ENCODE results near the gene SHISAL1.

Gene SHISAL1

DNA sequence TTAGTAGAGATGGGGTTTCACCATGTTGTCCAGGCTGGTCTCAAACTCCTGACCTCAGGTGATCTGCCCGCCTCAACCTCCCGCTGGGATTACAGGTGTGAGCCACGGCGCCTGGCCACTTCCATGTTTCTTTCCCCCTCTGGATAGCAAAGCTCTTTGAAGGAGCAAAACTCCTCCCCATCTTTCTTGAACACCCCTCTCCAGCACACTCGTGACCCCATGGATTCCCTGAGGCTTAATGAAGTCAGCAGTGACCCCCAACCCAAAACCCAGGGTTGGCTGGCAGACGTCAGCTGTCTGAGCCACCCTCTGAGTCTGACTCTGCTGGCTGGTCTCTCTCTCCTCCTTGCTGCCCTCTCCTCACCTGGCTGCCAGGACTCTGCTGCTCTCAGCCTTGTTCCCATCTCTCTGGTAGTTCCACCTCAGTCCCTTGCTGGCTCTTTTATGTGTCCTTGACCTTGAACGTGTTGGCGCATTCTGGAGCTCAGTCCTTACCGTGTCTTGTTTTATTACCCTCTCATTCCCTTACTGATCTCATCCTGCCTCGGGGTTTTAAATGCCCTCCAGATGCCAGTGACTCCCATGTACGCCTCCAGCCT, 87.6 kb downstream of the SHISAL1 start:
- DNase-seq: no peak

DNA sequence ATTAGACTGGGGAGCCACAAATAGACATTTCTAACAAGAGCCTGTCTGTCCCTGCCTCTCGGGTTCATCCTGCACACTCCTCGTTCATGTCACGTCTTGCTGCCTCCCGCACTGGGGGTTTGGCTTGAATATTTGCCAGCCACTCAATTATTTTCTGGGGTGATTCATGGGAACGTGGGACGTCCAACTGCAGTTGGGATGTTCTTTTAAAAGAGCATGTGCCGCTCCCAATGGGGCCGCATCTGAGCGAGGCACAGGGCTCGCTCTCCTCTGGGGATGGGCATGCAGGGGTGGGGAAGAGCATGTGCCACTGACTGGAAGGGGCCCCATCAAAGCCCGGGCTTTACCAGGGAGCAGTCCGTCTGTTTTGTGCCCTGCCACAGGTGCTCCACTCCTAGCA, 88.6 kb downstream of the SHISAL1 start:
- DNase-seq: no peak

DNA sequence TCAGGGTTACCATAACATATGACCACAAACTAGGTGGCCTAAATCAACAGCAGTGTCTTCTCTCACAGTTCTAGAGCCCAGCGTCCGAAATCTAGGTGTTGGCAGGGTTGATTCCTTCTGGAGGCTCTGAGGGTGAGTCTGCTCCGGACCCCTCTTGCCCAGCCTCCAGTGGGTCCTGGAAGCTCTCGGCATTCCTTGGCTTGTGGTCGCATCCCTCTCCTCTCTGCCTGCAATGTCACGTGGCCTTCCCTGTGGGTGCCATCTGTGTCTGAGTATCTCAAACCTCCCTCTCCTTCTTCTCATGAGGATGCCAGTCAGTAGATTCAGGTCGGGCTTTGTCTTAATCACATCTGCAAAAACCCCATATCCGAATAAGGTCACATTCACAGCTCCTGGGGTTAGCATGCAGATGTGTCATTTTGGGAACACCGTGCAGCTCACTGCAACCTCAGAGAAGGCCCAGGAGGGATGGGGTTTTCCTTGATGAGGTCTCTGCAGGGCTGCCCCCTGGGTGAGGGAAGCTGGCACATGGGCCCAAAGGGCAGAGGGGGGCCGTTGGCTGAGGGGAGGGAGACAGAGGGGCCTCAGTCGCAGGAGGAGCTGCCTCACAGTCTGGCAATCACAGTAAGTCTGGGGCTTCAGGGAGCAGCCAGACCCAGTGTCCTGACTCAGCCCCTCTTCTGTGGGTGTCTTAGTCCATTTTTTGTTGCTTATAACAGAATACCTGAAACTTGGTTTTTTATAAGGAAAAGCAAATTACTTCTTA, 90.9 kb downstream of the SHISAL1 start:
- no peak for DNase-seq

DNA sequence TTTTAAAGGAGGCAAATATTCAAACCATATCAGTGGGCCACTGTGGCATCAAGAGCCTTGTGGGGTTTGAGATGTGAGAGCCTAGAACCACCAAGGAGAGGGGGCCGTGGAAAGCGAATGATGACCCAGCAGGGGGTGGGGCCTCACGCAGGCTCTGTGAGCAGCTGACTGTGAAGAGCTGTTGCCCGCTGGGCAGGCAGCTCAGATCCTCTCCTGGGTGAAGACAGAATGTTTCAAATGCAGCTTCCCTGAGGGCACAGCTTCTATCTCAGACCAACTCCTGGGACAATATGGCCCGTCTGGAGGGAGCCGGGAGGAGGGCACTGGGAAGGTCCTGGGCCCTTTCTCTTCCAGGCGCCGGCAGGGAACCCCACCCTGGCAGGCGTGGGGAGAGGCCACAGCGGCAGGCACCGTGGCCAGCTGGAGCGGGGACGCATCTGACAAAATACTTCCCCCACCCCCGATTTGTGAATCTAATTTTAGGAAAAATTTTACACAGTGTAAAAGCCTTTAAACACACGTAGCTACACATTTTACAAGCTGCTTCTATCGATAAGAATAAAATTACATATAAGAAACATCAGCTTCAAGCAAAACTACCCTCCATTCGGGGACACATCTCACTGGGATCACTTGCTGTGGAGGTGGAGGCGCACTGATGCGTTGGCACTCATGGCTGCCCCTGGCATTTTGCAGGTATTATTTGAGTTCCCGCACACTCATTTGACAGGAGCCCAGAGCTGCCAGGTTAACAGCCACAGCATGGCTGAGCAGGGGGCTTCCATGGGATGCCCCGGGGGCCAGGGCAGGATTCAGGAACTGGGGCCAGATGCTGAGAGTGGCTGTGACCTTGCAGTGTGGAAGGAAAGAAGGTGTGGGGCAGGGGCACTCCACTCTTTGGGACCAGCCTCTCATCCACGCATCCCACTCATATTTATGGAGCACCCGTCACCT, 91.7 kb downstream of the SHISAL1 start:
- no peak for DNase-seq

DNA sequence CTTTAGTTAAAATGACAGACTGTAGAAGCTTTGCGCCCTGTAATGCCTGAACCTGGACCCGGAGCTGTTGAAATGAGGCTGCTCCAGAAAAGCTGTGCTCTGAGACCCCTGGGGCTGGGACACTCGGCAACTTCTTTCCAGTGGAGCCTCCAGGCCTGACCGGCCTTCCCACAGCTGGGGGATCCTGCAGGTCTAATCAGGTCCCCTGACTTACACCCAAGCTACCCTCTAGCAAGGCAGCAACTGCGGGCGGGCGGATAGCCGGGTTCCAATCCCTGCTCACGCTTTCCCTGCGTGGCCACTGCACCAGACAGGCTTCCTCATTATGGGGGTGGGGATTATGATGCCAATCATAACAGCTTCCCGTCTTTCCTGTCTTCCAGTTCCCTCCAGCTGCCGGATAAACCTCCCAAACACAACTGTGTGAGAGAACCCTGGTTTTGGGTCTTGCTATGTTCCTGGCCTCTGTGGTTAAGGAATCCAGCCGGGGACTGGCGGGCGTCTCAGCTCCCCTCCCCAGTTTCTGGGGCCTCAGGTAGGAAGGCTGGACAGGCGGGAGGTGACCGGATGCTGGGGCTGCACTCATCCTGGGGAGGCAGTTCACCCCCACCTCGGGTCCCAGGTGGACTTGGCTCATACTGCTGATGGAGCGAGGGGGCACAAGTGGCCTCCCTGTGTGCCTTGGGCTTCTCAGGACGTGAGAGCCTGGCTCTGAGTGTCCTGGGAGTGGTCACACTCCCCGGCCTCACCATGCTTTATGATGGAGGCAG, 93.5 kb downstream of the SHISAL1 start:
- DNase-seq: no peak

DNA sequence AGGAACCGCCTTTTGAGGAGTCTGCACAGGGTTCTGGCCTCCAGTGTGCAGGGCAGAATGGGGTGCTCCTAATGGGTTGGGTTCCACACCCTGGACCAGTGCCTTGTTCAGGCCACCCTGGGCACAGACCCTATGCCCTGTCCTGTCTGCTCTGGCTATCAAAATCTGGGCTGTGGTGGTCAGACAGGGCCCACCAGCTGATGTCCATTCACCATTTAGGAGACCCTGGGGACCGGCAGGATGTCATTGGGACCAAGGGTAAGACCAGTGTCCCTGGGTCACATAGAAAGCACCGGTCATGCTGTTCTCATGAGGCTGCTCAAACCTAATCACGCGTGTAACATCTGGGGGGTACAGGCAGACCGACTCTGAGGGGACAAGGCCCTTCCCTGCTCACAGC, 94.7 kb downstream of the SHISAL1 start:
- DNase-seq: no peak

DNA sequence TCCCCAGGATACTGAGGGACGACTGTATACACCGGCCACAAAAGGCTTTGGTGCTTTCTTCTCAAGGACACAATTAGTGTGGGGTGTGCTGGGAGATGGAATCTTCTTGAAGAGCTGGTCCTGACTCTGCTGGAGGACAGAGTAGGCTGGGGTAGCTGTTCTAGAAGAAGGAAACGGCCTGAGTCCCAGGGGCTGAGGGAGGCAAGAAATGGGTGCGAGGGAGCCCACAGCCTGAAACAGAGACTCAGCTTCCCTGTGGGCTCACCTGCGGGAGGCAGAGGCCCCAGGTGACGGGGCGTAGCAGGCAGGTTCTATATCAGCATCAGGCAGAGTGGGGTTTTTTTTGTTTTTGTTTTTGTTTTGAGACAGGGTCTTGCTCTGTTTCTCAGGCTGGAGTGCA, 95.4 kb downstream of the SHISAL1 start:
- DNase-seq: no peak

DNA sequence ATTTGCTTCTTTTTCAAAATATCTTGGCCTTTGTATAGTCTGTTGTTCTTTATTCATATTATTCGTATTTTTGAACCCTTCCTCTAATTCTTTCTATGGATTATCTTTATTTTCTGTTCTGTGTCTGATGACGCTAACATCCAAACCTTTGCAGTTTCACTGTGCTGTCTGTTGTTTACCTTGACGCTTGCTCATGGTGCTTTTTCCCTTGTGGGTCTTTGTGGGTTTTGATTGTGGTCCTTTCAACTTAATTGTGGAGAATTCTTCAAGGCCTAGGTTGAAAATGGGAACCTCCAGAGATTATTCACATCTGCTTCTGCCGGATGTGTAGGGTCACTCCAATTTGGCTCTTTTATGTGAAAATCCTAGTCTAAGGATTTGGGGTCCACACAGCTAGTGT, 97.5 kb downstream of the SHISAL1 start:
- no peak for DNase-seq

DNA sequence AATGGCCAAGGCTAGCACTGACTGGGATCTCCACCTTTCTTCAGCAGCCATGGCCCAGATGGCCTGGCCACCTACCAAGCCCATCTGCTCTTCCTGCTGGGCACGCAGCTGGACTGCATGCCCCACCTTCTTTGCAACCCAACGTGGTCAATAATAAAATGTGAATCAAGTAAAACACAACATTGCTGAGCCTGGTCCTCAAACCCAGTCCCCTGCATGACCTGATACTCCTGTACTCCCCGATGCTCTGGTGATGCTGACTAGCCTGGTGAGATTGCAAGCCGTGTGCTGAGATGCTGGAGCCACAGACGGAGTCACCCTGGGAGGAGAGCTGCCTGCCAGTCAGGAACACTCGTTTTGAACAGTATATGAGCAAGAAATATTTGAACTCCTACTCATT, 98.0 kb downstream of the SHISAL1 start:
- no peak for DNase-seq

DNA sequence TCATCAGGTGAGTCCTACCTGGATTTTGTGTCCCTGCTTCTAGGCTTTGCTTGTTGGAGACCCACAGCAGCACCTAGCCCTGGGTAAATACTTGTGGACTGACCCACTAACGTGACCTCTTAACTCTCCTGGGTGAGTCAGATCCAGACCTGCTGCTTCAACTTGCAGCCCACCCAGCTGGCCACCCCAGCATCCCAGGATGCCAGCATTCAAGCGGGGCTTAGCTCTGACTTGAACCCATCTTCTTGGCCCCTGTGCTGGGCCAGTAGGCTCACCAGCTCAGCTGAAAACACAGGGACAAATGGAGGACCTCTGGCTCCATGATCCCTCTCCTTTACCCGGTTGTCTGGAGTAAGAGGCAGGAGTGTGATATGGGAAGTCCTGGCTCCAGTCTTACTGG, 98.6 kb downstream of the SHISAL1 start:
- no peak for DNase-seq

DNA sequence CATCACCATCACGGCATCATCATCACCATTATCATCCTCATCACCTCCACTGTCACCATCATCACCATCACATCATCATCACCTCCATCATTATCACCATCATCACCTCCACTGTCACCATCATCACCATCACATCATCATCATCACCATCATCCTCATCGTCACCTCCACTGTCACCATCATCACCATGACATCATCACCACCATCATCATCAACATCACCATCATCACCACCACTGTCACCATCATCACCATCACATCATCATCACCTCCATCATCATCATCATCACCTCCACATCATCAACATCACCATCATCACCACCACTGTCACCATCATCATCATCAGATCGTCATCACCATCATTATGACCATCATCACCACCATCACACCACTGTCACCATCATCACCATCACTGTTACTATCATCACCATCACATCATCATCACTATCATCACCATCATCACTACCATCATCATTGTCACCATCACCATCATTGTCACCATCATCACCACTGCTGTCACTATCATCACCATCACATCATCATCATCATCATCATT, 99.2 kb downstream of the SHISAL1 start:
- DNase-seq: no peak

DNA sequence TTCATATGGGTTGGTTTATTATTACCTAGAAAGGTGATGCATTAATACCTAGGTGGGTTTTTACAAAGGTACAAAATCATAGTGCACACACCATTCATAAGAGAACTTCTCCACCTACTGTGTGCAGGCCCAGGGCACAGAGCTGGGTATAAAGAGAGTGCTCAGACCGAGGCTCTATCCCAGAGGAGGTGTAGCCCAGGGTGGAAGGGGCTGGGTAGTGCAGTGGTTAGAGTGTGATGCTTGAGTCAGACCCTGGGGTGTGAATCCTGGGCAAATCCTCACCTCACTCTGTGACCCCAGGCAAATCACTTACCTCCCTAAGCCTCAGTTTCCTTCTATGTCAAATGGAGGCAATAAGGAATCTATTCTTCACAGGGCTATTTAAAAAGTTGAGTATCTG, 99.8 kb downstream of the SHISAL1 start:
- DNase-seq: no peak

DNA sequence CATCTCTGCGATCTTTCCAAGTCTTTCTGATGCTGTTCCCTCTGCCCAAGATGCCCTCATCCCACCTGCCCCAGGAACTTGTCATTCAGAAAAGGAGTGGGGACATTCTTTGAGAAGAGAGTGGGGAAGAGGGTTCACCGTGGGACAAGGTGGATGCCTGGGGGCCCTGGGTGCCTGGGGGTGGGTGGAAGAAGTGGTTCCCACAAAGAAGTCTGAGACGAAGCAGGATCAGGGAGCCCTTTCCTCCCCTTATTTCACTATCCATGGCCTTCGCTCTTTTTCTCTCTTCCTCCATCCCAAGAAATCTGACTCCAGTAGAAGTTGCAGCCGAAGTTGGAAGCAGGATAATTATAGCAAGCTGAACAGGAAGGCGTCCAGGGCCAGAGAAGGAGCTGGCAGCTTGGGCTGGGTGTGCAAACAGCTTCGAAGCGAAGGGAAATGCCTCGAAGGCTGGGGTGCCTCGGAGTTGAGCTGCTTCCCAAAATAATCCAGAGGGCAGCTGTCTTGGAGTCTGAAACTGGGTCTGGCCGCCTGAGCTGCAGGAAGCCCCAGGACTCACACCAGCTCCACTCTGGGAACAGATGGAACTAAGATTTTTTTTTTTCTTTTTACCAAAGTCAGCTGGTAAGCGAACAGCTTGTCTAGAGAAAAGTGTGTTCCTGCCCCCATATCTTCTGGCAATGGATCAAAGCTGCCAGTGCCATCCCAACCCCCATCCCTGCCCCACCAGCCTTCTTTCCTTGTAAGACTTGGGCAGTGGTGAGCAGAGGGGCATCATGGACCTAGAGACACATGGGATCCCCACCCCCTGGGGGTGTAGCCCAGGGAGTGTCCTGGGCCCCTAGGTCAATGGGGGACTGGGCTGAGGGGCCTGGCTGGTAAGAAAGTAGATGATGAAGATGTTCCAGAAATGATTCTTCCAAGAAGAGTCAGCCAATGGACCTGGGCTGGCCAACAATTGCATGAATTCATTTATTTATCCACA, 100.5 kb downstream of the SHISAL1 start:
- DNase-seq: no peak

DNA sequence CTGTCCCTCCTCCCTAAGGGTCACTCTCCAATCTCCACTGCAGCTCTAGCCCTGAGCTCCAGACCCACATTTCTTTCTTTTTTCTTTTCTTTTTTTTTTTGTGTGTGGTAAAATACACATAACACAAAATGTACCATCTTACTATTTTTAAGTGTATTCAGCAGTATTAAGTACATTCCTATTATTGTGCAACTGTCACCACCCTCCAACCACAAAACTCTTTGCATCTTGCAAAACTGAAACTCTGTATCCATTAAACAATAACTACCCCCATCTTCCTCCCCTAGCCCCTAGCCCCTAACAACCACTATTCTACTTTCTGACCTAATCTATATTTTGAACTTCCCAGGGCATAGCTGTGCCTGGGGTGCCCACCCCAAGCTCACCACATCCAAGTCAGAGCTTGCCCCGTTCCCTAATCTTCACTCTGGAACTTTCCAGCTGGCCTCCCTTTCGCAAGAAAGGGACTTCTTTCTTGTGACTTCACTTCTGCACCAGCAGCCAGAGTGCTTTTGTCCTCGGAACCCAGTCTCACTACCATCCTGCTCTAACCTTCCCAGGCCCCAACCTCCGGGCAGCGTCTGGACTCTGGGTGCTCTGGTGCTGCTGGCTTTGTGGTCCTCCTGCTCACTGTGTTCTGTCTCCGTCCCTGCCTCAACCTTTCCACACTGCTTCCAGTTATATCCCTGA, 101.3 kb downstream of the SHISAL1 start:
- DNase-seq: no peak

DNA sequence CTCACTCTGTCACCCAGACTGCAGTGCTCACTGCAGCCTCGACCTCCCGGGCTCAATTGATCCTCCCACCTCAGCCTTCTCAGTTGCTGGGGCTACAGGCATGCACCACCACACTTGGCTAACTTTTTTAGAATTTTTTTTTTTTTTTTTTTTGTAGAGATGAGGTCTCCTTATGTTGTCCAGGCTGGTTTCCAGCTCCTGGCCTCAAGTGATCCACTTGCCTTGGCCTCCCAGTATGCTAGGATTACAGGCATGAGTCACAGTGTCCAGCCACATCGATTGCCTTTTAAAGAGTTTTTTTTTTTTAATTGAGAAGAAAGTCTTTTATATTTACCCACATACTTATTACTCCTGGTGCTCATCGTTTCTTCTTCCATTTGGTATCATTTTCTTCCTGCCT, 102.0 kb downstream of the SHISAL1 start:
- no peak for DNase-seq

DNA sequence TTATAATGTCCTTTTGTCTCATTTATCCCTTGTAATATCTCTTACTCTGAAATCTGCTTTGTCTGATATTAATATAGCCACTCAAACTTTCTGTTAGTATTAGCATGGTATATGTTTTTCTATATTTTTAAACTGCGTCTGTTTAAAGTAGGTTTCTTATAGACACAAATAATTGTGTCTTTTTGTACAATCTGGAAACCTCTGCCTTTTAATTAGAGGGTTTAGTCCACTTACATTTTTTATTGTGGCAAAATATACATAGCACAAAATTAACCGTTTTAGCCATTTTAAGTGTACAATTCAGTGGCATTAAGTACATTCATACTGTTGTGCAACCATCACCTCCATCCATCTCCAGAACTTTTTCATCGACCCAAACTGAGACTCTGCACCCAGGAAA, 103.4 kb downstream of the SHISAL1 start:
- DNase-seq: no peak

DNA sequence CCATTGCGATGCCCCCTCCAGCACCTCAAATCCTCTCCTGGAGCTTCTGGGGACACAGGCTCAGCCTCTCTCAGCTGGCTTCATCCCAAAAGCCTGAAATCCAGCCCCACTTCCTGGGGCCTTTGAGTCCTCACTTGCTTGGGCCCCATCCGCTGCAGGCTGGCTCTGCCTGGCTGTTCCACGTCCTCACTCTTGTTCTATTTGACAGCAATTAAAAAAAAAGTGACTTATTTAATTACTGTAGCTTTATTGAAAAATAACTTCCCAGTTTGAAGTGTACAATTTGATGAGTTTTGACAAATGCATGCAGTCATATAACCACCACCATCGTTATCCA, 104.8 kb downstream of the SHISAL1 start:
- no peak for DNase-seq

DNA sequence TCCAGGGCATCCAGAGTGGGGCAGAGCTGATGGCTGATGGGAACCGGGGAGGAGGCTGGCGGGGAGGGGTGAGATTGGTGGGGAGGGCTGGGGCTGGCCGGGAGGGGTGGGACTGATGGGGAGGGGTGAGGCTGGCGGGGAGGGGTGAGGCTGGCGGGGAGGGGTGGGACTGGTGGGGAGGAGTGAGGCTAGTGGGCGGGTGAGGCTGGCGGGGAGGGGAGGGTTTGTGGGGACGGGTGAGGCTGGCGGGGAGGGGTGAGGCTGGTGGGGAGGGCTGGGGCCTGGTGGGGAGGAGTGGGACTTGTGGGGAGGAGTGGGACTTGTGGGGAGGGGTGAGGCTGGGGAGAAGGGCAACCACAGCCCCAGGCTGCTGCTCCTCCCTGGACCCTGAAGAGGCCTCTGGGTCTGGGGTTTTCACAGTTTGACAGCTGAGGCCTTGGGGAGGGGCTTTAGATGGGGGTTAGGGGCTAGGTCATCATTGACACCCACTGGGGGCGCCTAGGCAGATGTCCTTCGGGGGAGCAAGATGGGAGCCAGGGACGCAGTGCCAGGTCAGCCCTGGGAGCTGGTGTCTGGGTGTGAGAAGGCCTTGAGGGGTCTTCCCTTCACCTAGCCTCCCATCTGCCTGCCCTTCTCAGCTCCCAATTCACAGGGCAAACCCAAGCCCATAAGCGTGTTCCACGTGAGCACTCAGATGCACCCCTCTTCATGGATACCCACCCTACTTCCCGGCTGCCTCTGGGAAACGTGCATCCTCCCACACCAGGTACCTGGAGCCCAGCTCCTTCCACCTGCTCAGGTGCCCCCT, 105.4 kb downstream of the SHISAL1 start:
- no peak for DNase-seq

DNA sequence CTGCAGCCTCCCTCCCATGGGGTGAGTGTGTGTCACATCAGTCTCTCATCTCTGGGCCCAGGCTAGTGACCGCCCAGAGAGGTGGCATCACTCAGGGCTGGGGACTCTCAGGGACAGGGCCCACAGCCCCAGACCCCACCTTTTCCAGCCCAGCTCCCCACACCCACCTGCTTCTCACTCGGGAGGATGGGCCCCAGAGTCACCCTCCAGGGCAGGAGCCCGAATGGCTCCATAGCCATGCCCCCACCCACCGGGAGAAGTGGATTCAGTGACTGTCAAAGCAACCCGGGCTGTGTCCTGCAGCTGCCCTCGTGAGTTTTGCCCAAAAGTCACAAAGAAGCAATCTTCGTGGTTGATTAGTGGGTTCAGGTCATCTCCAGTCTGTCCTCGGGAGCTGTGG, 106.1 kb downstream of the SHISAL1 start:
- no peak for DNase-seq

DNA sequence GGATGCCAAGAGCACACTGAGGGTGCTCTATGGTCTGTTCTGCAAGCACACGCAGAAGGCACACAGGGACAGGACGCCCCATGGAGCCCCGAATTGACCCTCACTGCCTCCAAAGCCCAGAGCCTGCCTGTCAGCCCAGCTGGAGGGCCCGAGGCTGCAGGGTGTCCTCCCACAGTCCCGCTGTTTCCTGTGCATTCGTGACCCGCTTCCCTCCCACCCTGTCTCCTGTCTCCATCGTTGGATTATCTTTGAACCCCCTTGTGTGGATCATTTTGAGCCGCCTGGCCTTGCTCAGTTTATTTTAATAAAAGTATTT, 106.5 kb downstream of the SHISAL1 start:
- DNase-seq: no peak
